T-helper 22 cell (primary cell): Measurements from ENCODE around the gene VPS16.
"Not testable (repeated sequence)": the region's sequence is repeated elsewhere in the genome, so short reads cannot be mapped to it uniquely, and the experiment has no call there.

Experiments
- DNase-seq: peaks from one replicate; pipeline ENCODE4 v3.0.0-alpha.2; 2020; ENCODE audit warnings: low read depth

VPS16 gene

GRCh38 chr20:2807019-2807418, 33.5 kb upstream of the VPS16 start:
- no peak for DNase-seq

- not testable (repeated sequence) for DNase-seq
These were observed 32.6 kb upstream of the VPS16 start for GRCh38 chr20:2807929-2808328.

GRCh38 chr20:2809690-2810089, 30.9 kb upstream of the VPS16 start:
- DNase-seq, result no peak

GRCh38 chr20:2812189-2812588, 28.4 kb upstream of the VPS16 start:
- DNase-seq, result no peak

- DNase-seq, result no peak
These were observed 26.5 kb upstream of the VPS16 start for GRCh38 chr20:2814076-2814475.

GRCh38 chr20:2814587-2815051, 25.9 kb upstream of the VPS16 start, which contains the start of gene C20orf141:
TSS of gene C20orf141 (plus strand) at chr20:2814987. CDS start at chr20:2815185, 198 bp downstream.
- no peak for DNase-seq

GRCh38 chr20:2815242-2815900, 25.2 kb upstream of the VPS16 start:
- no peak for DNase-seq

GRCh38 chr20:2816030-2816582, 24.4 kb upstream of the VPS16 start, which contains the start of gene TMEM239:
TSS of gene TMEM239 (plus strand) at chr20:2816364. CDS start at chr20:2816555, 191 bp downstream.
- DNase-seq, result no peak

GRCh38 chr20:2816583-2817340, 23.8 kb upstream of the VPS16 start:
- no peak for DNase-seq

- DNase-seq, result no peak
These were observed 23.2 kb upstream of the VPS16 start for GRCh38 chr20:2817341-2817726.

- no peak for DNase-seq
These were observed 22.5 kb upstream of the VPS16 start for GRCh38 chr20:2817891-2818595.

- no peak for DNase-seq
These were observed 20.3 kb upstream of the VPS16 start for GRCh38 chr20:2820084-2820895.

- no peak for DNase-seq
These were observed 19.4 kb upstream of the VPS16 start for GRCh38 chr20:2820896-2821869.

GRCh38 chr20:2822073-2822472, 18.5 kb upstream of the VPS16 start:
- DNase-seq, result peak; percentile 23

- no peak for DNase-seq
These were observed 14.8 kb upstream of the VPS16 start for GRCh38 chr20:2825761-2826160.

GRCh38 chr20:2826655-2827054, 13.9 kb upstream of the VPS16 start:
- DNase-seq, result no peak

- no peak for DNase-seq
These were observed 11.2 kb upstream of the VPS16 start for GRCh38 chr20:2829376-2829775.

GRCh38 chr20:2831206-2831605, 9.3 kb upstream of the VPS16 start:
- DNase-seq, result not testable (repeated sequence)

GRCh38 chr20:2833761-2834160, 6.8 kb upstream of the VPS16 start:
- DNase-seq, result no peak

- DNase-seq, result no peak
These were observed 6.0 kb upstream of the VPS16 start for GRCh38 chr20:2834401-2835110.
